Bronchus fibroblast of lung (primary cell): ENCODE results near the gene UPK3BL2. TPM values are rescaled to one million over a fixed set of nuclear protein-coding genes. Genes with fewer than 3 reads are reported as not detected.

Experiments used
- total RNA-seq: library from RNA; depleted of rRNA; stranded (reverse); fragments of >200 nt; gene quantifications from 2 replicates; pipeline ENCODE4 v1.2.3, GENCODE V29; 2015

Gene UPK3BL2
- 0.34 and 0.45 TPM in 2 replicates for total RNA-seq

GRCh38 chr7:102543596-102543995 lies at the start of gene UPK3BL2:
Gene UPK3BL2 (minus strand): TSS chr7:102543696. CDS start chr7:102543636, 60 bp downstream.

GRCh38 chr7:102572261-102573239 lies 29.1 kb upstream of the UPK3BL2 start, which contains the start of gene POLR2J3:
Gene POLR2J3 (minus strand): TSS chr7:102572583. CDS start chr7:102572521, 62 bp downstream.

GRCh38 chr7:102550808-102551422 lies 7.4 kb upstream of the UPK3BL2 start, which contains the start of gene SPDYE2:
Gene SPDYE2 (plus strand): TSS chr7:102551226. CDS start chr7:102553256, 2,030 bp downstream.

GRCh38 chr7:102517550-102518147 lies 25.8 kb downstream of the UPK3BL2 start, which contains the start of gene RASA4B:
Gene RASA4B (minus strand): TSS chr7:102517777. CDS start chr7:102517710, 67 bp downstream.

Other genes starting within 250 kb of the UPK3BL2 start
- not detected in 2 replicates for gene SPDYE6, start 187.3 kb downstream of the UPK3BL2 start, total RNA-seq
- 9.4 and 10.9 TPM in 2 replicates for gene PRKRIP1, start 147.3 kb downstream of the UPK3BL2 start, total RNA-seq
- gene ORAI2, start 110.1 kb downstream of the UPK3BL2 start, total RNA-seq, result 37.3 and 38.8 TPM in 2 replicates
- 14.3 and 18.2 TPM in 2 replicates for gene ALKBH4, start 78.8 kb downstream of the UPK3BL2 start, total RNA-seq
- 11.3 and 12.6 TPM in 2 replicates for gene LRWD1, start 78.7 kb downstream of the UPK3BL2 start, total RNA-seq
- 41.2 and 41.4 TPM in 2 replicates for gene POLR2J, start 64.8 kb downstream of the UPK3BL2 start, total RNA-seq
- 0.50 and 0.59 TPM in 2 replicates for gene RASA4B, start 25.9 kb downstream of the UPK3BL2 start, total RNA-seq
- gene SPDYE2, start 7.5 kb upstream of the UPK3BL2 start, total RNA-seq, result not detected in 2 replicates
- gene POLR2J3, start 28.9 kb upstream of the UPK3BL2 start, total RNA-seq, result 7.4 and 14.3 TPM in 2 replicates
- 1.3 and 2.4 TPM in 2 replicates for gene RASA4, start 73.1 kb upstream of the UPK3BL2 start, total RNA-seq
- gene UPK3BL1, start 99.1 kb upstream of the UPK3BL2 start, total RNA-seq, result 8.7 and 11.3 TPM in 2 replicates
- not detected in 2 replicates for gene SPDYE2B, start 106.6 kb upstream of the UPK3BL2 start, total RNA-seq
- gene POLR2J2, start 128.0 kb upstream of the UPK3BL2 start, total RNA-seq, result 0.17 and 0.30 TPM in 2 replicates
- 5.5 and 6.2 TPM in 2 replicates for gene FAM185A, start 205.3 kb upstream of the UPK3BL2 start, total RNA-seq